ENCODE data around the gene TYMS. TPM values are rescaled to one million over a fixed set of nuclear protein-coding genes. Genes with fewer than 3 reads are reported as not detected.
A peak's percentile ranks its signal among the peaks of the same experiment; 100 is the strongest.

Gene TYMS
- total RNA-seq, 1 donor from 2014 or later: 272 TPM

- peaks cover 79% of the 10 kb centered on the region for H3K36me3 Mint-ChIP-seq (ENCODE audit: low read depth)
- peaks cover 23% of the 10 kb centered on the region for H3K4me1 Mint-ChIP-seq (ENCODE audit: low read depth)
- no peak for DNase-seq (ENCODE audit: low spot score)
- H3K9me3 Mint-ChIP-seq: no peaks in the 10 kb centered on the region
- intact Hi-C loops (cut with micrococcal nuclease): loop anchor here (2.0 kb wide), 2 partner anchors 13 to 39 kb away; no protein-coding TSS in a partner anchor
- no peak overlapping the region for H3K4me3 Mint-ChIP-seq (ENCODE audit: low read depth)
- H3K27me3 Mint-ChIP-seq (ENCODE audit: low read depth): no peaks in the 10 kb centered on the region
- no peak overlapping the region for H3K27ac Mint-ChIP-seq
Observed at GRCh38 chr18:683531-683930, 26.1 kb downstream of the TYMS start.

- Mint-ChIP-seq H3K36me3 (ENCODE audit: low read depth) (peaks cover 85% of the 10 kb centered on the region), H3K9me3 (no peaks in the 10 kb centered on the region), H3K4me3 (ENCODE audit: low read depth) (no peak overlapping the region), H3K27me3 (ENCODE audit: low read depth) (no peaks in the 10 kb centered on the region), H3K4me1 (ENCODE audit: low read depth) (peaks cover 24% of the 10 kb centered on the region), H3K27ac (no peak overlapping the region)
- DNase-seq (ENCODE audit: low spot score): no peak
- intact Hi-C loops (cut with micrococcal nuclease): no loop called here
Observed at GRCh38 chr18:685438-685837, 28.0 kb downstream of the TYMS start.

GRCh38 chr18:686339-687111, 29.1 kb downstream of the TYMS start:
- Mint-ChIP-seq H3K9me3 (no peaks in the 10 kb centered on the region), H3K4me1 (ENCODE audit: low read depth) (peaks cover 18% of the 10 kb centered on the region), H3K36me3 (ENCODE audit: low read depth) (peaks cover 82% of the 10 kb centered on the region), H3K27me3 (ENCODE audit: low read depth) (no peaks in the 10 kb centered on the region), H3K27ac (peak overlapping the region; percentile 24), H3K4me3 (ENCODE audit: low read depth) (no peak overlapping the region)
- DNase-seq (ENCODE audit: low spot score): no peak
- intact Hi-C loops (cut with micrococcal nuclease): no loop called here

- no peak for DNase-seq (ENCODE audit: low spot score)
- no peak overlapping the region for H3K4me3 Mint-ChIP-seq (ENCODE audit: low read depth)
- H3K36me3 Mint-ChIP-seq (ENCODE audit: low read depth): peaks cover 84% of the 10 kb centered on the region
- intact Hi-C loops (cut with micrococcal nuclease): no loop called here
- no peaks in the 10 kb centered on the region for H3K9me3 Mint-ChIP-seq
- no peak overlapping the region for H3K27ac Mint-ChIP-seq
- H3K27me3 Mint-ChIP-seq (ENCODE audit: low read depth): no peaks in the 10 kb centered on the region
- H3K4me1 Mint-ChIP-seq (ENCODE audit: low read depth): peaks cover 6% of the 10 kb centered on the region
Observed at GRCh38 chr18:688323-688722, 30.9 kb downstream of the TYMS start.

- intact Hi-C loops (cut with micrococcal nuclease): no loop called here
- Mint-ChIP-seq H3K36me3 (ENCODE audit: low read depth) (peaks cover 80% of the 10 kb centered on the region), H3K4me3 (ENCODE audit: low read depth) (no peak overlapping the region), H3K27ac (no peak overlapping the region), H3K4me1 (ENCODE audit: low read depth) (peaks cover 12% of the 10 kb centered on the region), H3K9me3 (no peaks in the 10 kb centered on the region), H3K27me3 (ENCODE audit: low read depth) (no peaks in the 10 kb centered on the region)
- DNase-seq (ENCODE audit: low spot score): no peak
Observed at GRCh38 chr18:692824-693223, 35.4 kb downstream of the TYMS start.

GRCh38 chr18:693466-694187, 36.2 kb downstream of the TYMS start:
- DNase-seq (ENCODE audit: low spot score): no peak
- H3K27ac Mint-ChIP-seq: no peak overlapping the region
- no peaks in the 10 kb centered on the region for H3K9me3 Mint-ChIP-seq
- H3K4me3 Mint-ChIP-seq (ENCODE audit: low read depth): no peak overlapping the region
- H3K36me3 Mint-ChIP-seq (ENCODE audit: low read depth): peaks cover 76% of the 10 kb centered on the region
- intact Hi-C loops (cut with micrococcal nuclease): no loop called here
- H3K27me3 Mint-ChIP-seq (ENCODE audit: low read depth): no peaks in the 10 kb centered on the region
- peaks cover 12% of the 10 kb centered on the region for H3K4me1 Mint-ChIP-seq (ENCODE audit: low read depth)

- peaks cover 9% of the 10 kb centered on the region for H3K4me1 Mint-ChIP-seq (ENCODE audit: low read depth)
- H3K27me3 Mint-ChIP-seq (ENCODE audit: low read depth): no peaks in the 10 kb centered on the region
- no peak overlapping the region for H3K4me3 Mint-ChIP-seq (ENCODE audit: low read depth)
- DNase-seq (ENCODE audit: low spot score): no peak
- no peaks in the 10 kb centered on the region for H3K9me3 Mint-ChIP-seq
- intact Hi-C loops (cut with micrococcal nuclease): loop anchor here (2.0 kb wide), 1 partner anchor 14 kb away; no protein-coding TSS in a partner anchor
- peaks cover 59% of the 10 kb centered on the region for H3K36me3 Mint-ChIP-seq (ENCODE audit: low read depth)
- no peak overlapping the region for H3K27ac Mint-ChIP-seq
Observed at GRCh38 chr18:697012-697411, 39.6 kb downstream of the TYMS start.

GRCh38 chr18:697800-698199, 40.3 kb downstream of the TYMS start:
- no peaks in the 10 kb centered on the region for H3K9me3 Mint-ChIP-seq
- no peak overlapping the region for H3K27ac Mint-ChIP-seq
- no peak overlapping the region for H3K4me3 Mint-ChIP-seq (ENCODE audit: low read depth)
- H3K36me3 Mint-ChIP-seq (ENCODE audit: low read depth): peaks cover 54% of the 10 kb centered on the region
- H3K4me1 Mint-ChIP-seq (ENCODE audit: low read depth): peaks cover 10% of the 10 kb centered on the region
- no peak for DNase-seq (ENCODE audit: low spot score)
- no peaks in the 10 kb centered on the region for H3K27me3 Mint-ChIP-seq (ENCODE audit: low read depth)
- intact Hi-C loops (cut with micrococcal nuclease): loop anchor here (2.0 kb wide), 1 partner anchor 15 kb away; no protein-coding TSS in a partner anchor

- Mint-ChIP-seq H3K27me3 (ENCODE audit: low read depth) (no peaks in the 10 kb centered on the region), H3K27ac (peak overlapping the region; percentile 71), H3K36me3 (ENCODE audit: low read depth) (peaks cover 55% of the 10 kb centered on the region), H3K4me1 (ENCODE audit: low read depth) (peaks cover 22% of the 10 kb centered on the region), H3K4me3 (ENCODE audit: low read depth) (no peak overlapping the region), H3K9me3 (no peaks in the 10 kb centered on the region)
- intact Hi-C loops (cut with micrococcal nuclease): loop anchor here (1.0 kb wide), 1 partner anchor 8 kb away; no protein-coding TSS in a partner anchor
- no peak for DNase-seq (ENCODE audit: low spot score)
Observed at GRCh38 chr18:703213-703967, 45.9 kb downstream of the TYMS start.

GRCh38 chr18:706405-706804, 49.0 kb downstream of the TYMS start:
- intact Hi-C loops (cut with micrococcal nuclease): no loop called here
- H3K36me3 Mint-ChIP-seq (ENCODE audit: low read depth): peaks cover 65% of the 10 kb centered on the region
- H3K27ac Mint-ChIP-seq: peak overlapping the region; percentile 67
- no peak for DNase-seq (ENCODE audit: low spot score)
- no peak overlapping the region for H3K4me3 Mint-ChIP-seq (ENCODE audit: low read depth)
- H3K27me3 Mint-ChIP-seq (ENCODE audit: low read depth): no peaks in the 10 kb centered on the region
- H3K4me1 Mint-ChIP-seq (ENCODE audit: low read depth): peaks cover 37% of the 10 kb centered on the region
- no peaks in the 10 kb centered on the region for H3K9me3 Mint-ChIP-seq

- Mint-ChIP-seq H3K4me1 (ENCODE audit: low read depth) (peaks cover 36% of the 10 kb centered on the region), H3K4me3 (ENCODE audit: low read depth) (no peak overlapping the region), H3K27ac (no peak overlapping the region), H3K9me3 (no peaks in the 10 kb centered on the region), H3K27me3 (ENCODE audit: low read depth) (no peaks in the 10 kb centered on the region), H3K36me3 (ENCODE audit: low read depth) (peaks cover 61% of the 10 kb centered on the region)
- DNase-seq (ENCODE audit: low spot score): no peak
- intact Hi-C loops (cut with micrococcal nuclease): no loop called here
Observed at GRCh38 chr18:708096-708495, 50.6 kb downstream of the TYMS start.

- Mint-ChIP-seq H3K9me3 (no peaks in the 10 kb centered on the region), H3K27ac (no peak overlapping the region), H3K4me3 (ENCODE audit: low read depth) (peak overlapping the region; percentile 14), H3K36me3 (ENCODE audit: low read depth) (peaks cover 47% of the 10 kb centered on the region), H3K4me1 (ENCODE audit: low read depth) (peaks cover 31% of the 10 kb centered on the region), H3K27me3 (ENCODE audit: low read depth) (no peaks in the 10 kb centered on the region)
- intact Hi-C loops (cut with micrococcal nuclease): loop anchor here (5.0 to 10.0 kb wide), 2 partner anchors 87 to 445 kb away; partner anchors contain the start of gene THOC1
- no peak for DNase-seq (ENCODE audit: low spot score)
Observed at GRCh38 chr18:709771-710170, 52.3 kb downstream of the TYMS start.

Measured in activated T-helper 2 cell treated with anti-CD3 and anti-CD28 coated beads, Interferon-gamma antibody, Interleukin-2, Interleukin-4, amounts not matched to agents 10 μg/mL and 5 μg/mL and 100 μg/mL, durations not matched to agents 14 hours and 24 hours and 36 hours (primary cell).